Measurements from ENCODE around the gene CCDC33.

Gene CCDC33

DNA sequence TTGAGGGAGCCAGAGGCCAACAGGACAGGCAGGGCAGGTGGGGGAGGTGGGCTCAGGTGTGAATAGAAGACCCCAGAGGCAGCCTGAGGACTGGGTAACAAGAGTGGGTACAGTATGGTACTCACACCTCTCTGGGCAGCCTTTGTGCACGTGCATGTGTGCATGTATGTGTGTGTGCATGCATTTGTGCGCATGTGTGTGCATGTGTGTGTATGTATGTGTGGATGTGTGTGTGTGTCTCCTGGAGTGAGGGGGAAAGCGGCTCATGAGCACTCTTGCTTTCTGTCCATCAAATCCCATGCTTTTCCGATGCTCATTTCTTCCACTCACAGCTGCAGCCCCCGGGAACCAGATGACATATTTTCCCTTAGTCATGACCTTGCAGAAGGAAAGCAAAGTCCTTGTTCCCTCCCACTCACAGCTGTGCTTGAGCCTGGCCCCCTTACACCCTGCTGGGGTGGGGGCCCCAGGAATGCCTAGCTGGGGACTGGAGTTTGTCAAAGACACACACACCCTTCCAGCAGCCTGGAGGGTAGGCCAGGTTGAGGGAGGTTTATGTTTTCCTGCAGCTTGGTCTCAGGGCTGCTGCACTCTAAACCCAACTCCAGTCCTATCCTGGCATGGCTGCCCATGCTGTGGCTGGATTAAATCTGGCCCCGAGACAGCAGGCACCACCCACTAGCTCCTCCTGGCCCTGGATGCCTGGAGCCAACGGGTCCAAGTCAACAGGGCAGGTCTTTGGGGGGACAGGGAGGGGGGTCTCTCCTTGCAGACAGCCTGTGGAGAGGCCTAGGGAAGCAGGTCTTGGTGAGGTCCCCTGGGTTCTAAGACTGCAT, 22.5 kb downstream of the CCDC33 start:
- DNase-seq (ENCODE audit: low read depth, low spot score), result no peak

DNA sequence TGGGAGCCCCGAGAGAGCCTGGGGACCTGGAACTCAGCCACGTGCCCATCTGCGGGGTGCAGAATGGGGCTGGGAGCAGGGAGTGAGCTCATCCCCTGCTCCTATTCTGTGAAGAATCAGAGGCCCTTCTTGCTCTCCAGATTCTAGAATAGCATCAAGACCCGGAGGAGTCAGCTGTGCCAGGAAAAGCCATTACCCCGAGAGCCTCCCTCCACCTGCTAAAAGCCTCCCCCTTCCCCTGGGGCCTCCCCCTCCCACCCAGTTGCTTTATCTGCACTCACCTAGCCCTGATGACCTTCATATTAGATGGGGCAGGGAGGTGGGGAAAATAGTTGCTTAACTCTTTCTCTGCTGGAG, 23.1 kb downstream of the CCDC33 start:
- DNase-seq (ENCODE audit: low read depth, low spot score), result no peak

DNA sequence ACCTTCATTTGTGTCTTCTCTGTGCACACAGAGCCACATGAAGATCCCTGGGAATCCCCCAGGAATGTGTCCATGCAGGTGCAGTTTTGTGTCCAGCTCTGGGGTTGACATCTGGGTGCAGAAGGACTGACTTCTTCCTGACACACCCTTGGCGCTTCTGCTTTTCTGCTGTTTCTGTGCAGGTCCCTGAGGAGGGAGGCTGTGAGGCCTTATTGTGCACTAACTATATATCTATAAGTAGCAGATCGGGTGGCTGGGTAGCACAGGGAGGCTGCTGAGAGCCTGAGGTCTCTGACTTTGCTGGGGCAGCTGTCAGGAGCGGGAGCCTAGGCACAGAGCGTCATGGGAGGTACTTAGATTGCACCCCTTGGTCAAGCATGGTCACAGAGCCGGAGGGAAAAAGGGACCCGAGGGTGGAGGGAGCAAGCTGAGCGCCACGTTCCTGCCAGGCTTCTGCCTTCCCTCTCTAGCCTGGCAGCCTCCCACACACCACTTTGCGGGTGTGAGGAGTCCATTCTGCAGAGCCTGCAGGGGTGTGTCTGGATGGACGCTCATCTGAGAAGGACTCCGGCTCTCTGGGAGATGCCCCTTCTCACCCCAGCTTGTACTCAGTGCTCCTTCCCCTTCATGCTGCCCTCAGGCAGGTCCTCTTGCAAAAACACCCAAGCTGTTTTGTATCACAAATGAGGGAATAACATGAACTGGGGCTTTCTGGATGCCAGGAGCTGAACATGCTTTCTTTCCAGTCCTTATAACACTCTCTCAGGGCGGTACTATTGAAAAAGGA, 23.9 kb downstream of the CCDC33 start:
- DNase-seq (ENCODE audit: low read depth, low spot score), result no peak

DNA sequence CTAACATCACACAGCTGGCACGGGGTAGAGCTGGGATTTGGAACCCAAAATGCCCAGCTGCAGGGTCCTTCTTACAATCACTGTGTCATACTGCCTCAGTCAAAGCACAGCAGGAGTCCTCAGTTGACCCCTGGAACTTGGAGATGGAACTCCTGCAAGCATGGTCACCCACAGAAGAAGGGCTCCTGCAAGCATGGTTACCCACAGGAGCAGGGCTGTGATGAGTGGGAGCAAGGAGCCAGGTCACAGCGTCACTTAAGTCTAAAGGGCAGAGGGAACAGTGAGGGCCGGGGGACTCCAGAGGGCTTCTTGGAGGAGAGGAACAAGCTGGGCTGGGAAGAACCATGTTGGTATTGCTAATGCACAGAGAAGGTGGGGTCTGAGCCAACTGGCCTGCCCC, 24.9 kb downstream of the CCDC33 start:
- no peak for DNase-seq (ENCODE audit: low read depth, low spot score)

DNA sequence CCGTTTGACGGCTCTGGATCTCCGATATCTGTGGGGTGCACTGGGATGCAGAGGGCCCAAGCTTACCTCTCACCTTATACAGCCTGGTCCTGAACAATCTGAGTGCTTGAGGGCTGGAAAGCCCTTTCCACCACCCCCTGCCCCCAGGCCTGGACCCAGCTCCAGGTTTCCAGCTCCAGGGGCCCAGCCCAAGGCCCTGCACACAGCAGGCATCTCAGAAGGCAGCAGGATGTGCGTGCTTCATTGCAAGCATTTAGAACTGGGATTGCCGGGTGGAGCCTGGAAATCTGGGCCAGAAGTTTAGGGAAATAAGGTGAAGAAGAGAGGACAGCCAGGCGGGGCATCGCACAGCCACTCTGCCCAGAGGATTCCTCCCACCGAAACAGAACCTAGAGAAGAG, 25.6 kb downstream of the CCDC33 start:
- no peak for DNase-seq (ENCODE audit: low read depth, low spot score)

DNA sequence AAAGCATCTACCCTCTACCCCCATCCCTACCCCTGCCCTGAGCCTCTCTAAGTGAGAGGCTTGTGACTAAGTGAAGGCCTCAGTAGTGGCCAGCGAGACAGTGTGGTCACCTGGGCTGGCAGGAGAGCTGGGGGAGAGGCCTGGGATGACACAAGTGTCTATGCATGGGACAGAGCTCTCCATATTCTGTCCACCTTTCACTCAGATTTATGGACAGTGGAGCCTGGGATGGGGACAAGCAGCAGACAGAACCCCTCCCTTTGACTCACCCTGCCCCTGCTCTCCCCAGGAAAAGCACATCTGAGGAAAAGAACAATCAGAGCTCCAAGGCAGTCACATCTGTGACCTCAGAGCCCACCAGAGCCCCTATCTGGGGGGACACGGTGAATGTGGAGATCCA, 26.0 kb downstream of the CCDC33 start:
- DNase-seq (ENCODE audit: low read depth, low spot score), result no peak

DNA sequence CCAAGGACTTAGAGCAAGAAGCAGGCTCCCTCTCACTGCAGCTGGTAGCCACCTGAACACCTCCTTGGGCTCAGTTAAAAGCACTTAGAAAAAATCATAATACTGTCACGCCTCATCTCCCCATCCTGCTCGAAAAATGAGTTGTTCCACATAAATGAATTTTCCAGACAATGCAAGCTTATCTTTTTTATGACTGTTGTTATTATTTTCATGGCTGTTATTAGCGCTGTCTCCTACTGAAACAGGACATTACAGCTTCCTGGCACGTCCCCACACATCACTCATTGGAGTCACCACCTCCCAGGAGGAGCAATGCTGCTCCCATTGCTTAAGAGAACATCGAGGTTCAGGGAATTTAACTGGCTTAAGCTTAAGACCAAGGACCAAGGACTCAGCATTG, 26.5 kb downstream of the CCDC33 start:
- DNase-seq (ENCODE audit: low read depth, low spot score), result no peak

DNA sequence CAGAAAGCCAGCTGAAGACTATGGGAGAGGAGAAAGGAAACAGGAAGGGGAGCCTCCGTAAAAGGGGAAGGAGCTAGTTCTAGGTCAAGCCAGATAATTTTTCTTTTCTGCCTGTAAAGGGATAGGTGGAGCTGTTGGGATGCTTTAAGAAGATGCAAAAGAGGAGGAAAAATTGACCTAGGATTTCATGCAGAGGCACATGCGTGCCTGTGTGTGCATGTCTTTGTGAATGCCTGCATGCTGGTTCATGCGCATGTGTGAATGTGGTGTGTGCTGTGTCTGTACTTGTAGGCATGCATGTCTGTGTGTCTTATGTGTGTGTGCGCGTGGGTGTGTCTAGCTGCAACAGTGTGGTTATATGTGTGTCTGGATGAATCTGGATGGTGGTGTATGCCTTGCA, 27.3 kb downstream of the CCDC33 start:
- DNase-seq (ENCODE audit: low read depth, low spot score), result no peak

DNA sequence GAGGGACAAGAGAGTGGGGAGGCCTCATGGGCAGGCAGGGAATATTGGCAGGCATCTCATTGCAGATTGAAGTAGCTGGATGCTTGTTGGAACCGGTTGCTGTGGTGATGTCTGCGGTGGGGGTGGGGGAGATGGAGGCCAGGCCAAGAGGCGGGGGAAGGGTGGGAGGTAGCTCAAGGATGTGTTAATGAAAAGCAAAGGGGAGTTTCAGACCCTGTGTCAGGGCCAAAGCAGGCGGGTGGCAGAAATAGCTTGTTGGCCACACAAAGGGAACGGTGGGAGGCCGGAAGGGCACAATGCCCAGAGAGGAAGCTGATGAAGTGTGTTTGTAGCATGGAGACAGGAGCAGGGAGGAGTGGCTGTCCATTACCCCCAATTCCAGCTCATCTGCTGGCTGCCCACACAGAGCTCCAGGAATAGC, 28.0 kb downstream of the CCDC33 start:
- DNase-seq (ENCODE audit: low read depth, low spot score), result no peak

DNA sequence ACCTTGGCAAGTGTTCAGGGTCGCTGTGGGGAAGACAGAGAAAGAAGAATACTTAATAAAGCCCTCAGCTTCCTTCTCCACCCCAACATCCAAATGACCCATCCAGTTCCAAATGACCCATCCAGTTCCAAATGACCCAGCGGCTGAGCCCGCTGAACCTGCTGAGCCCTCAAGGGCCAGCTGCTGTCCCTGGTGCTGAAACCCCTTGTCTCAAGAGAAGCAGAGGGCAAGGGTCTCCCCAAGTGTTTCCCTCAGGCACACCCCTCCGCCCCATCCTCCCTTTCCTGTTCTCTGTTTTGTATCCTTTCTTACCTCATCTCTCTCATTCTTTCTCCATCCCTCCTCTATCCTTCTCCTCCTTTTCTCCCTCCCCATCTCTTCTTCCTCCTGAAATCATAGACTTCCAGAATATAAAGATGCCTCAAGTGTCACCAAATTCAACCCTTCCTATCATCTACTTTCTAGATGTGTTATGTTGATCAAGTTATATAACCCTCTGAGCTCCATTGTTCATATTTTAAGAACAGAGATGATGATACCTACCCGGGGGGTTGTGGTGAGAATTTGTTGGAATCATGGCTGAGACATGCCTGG, 29.0 kb downstream of the CCDC33 start:
- DNase-seq (ENCODE audit: low read depth, low spot score), result peak; percentile 69

DNA sequence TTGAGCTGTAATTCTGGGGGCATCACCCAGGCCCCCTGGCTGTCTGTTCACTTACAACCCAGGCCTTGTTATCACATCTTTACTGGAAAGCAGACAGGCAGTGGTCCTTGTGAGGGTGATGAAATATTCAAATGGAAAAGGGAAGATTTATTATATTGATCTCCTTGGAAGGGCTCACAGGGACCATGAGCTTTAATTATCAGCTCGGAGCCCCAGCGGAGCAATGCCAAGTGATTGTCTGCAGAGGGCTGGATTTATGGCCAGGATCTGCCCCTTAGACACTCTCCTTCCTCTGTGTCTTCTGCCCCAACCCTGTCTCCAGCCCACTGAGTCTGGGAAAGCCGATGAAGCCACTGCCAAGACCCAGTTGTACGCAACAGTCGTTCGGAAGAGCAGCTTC, 31.9 kb downstream of the CCDC33 start:
- no peak for DNase-seq (ENCODE audit: low read depth, low spot score)

DNA sequence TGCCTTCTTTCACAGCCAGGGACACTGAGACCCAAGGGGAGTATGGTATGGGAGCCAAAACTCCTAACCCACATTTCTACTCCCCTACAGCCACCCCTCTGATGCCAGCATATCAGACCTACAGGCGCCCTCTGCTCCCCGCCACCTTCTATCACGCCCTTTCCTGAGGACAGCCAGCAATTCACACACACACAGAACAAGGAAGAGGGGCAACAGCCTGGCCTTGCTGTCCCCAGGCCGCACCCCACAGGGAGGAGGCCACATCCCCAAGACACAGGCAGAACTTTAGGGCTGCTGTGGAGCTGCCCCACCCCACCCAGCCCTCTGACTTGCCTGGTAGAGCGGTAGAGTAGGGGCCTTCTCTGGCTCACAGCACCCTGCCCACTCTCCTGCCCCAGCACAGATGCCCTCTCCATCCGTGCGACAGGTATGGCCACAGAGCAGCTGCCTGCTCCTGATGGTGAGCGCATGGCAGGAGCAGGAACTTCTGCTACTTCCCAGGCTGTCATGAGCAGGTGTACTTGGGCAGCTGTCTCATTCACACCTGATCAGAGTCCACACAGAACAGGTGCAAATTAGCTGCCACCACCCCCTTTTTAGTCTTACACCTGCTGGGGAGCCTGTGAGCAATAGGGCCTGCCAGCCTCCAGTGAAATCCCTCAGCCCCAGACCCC, 33.4 kb downstream of the CCDC33 start:
- no peak for DNase-seq (ENCODE audit: low read depth, low spot score)

DNA sequence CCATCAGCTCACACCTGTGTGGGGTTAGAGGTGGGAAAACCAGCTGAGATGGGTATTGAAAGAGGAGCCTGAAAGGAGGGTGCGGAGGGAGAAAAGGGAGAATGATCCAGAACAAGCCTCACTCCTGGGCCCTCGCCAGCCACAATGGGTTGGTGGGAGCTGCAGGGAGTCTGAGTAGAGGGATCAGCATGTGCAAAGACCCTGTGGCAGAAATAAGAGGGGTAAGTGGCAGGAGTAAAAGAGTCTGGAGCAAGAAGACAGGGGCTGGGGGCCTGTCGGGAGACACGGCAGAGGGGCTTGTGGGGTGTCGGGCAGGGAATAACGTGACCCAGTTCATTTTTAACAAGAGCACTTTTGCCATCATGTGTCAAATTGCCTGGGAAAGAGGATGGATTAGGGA, 34.0 kb downstream of the CCDC33 start:
- DNase-seq (ENCODE audit: low read depth, low spot score), result no peak

DNA sequence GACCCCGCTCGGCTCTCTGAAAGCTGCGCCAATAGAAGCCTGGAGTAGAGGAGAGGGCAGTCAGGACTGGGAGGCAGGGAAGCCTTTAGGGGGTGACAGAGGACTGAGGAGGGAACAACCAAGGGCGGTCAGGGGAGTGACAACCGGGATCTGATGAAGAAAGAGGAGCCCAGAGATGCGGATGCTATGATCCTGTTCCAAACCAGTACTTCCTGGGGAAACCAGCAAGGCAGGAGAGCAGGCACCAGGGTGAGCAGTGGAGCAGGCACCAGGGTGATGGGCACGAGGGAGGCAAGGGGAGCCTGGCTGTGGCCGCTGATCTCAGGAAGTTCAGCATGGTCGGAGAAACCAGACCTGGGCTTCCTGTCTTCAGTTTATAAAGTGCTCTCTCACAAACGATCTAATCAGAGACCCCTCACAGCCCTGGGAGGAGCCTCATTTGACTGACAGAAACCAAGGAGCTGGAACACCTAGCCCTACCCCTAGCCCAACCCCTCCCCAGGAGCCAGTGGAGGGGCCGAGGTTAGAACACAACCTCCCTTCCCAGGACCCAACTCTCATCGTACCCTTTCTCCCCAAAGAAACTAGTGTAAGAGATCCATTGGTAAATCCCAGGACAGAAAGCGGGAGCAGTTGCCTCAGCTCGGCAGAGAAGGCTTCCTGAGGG, 34.9 kb downstream of the CCDC33 start:
- no peak for DNase-seq (ENCODE audit: low read depth, low spot score)

DNA sequence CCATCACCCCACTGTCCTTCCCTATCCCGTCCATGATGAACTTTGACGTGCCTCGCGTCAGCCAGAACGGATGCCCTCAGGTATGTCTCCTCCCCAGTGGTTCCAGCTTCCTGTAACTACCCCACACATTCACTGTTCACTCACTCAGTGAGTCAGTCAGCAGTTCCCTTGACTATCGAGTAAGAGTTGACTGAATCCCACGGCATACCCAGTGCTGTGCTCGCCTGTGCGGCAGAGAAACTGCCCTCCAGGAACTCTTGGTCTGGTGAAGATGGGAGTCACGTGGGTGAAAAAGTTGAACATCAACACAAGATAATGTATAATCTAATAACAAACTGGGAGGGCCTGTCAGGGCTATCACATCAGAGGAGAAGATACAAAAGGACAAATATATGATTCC, 36.7 kb downstream of the CCDC33 start:
- DNase-seq (ENCODE audit: low read depth, low spot score), result no peak

DNA sequence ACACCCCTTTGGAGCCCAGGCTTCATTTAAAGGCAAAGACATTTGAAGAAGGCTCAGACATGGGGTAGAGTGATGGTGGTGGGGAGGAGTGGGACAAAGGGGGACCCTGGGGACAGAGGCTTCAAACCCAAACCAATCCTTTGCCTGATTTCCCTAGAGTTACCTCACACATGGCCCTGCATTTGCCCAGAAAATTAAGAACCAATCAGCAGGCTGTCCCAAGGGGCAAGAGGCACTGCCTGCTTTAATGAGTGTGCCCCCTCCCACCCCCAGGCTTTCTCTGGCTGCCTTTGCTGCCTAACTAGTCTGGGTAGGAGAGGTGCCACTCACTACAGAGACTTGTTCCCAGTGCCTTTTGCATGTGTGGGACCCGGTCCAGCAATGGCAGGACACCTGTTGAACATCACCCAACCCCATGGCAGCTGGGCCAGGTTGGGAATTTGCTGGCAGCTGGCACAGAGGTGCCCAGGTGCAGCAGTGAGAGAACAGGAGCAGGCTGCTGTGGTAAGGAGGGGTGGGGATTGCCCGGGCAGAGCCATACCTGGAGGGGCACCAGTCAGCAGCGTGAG, 38.4 kb downstream of the CCDC33 start:
- no peak for DNase-seq (ENCODE audit: low read depth, low spot score)

DNA sequence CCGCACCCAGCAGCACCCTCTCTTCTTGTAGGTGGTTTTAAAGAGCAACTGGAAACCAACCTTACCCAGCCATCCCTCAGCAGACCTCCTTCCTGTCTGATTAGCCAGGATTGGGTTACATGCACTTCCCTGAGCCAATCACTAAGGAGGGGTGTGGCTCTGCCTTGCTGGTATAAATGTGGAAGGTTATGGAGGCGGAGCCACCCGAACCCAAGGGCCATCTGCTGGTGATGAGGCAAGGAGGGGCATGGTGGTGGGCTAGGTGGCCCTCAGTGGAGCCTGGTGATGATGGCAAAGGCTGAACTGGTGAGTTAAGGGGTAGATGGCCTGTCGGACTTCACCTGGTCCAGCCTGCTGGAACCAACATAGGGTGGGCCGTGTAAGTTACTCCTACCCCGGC, 39.8 kb downstream of the CCDC33 start:
- no peak for DNase-seq (ENCODE audit: low read depth, low spot score)

DNA sequence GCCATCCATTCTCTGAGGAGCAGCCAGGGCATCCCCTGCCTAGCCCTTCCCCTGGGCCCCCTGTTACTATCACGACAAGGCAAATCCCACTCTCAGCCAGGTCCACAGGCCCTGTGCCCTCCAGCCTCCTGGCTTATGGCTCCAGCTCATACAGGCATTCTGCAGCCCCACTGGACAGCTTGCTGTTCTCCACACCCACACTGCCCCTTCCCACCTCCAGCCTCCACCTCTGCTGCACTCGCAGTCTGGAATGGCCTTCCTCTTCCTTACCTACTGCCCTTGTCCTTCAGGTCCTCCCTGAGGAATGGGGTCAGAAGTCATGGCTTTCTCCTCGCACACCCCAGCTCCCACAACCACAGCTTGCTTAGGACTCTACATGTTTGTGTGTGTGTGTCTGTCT, 40.4 kb downstream of the CCDC33 start:
- no peak for DNase-seq (ENCODE audit: low read depth, low spot score)

DNA sequence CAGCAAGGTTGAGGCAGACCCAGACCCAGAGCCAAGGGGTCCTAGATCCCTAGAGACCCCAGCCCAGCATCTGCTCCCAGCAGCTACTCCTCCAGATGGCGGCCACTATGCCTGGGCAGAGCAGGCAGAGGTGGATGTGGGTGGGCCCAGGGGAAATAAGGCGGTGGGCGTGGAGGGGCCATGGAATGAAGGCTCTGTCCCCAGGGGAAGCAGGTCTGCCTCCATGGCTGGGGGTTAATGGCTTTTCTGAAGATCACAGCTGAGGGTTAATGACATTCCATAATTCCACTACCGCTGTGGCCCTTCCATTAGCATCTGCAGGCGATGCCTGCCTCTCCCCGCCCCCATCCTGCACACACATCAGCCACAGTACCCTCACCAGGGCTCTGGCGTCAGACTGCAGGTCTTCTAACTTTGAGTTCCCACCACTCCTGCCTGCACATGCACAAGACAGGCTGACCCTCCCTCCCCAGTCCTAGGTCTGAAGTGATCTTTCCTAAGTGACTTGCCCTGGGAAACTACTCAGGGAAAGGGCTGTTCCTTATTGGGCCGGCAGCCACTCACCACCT, 41.2 kb downstream of the CCDC33 start:
- no peak for DNase-seq (ENCODE audit: low read depth, low spot score)

DNA sequence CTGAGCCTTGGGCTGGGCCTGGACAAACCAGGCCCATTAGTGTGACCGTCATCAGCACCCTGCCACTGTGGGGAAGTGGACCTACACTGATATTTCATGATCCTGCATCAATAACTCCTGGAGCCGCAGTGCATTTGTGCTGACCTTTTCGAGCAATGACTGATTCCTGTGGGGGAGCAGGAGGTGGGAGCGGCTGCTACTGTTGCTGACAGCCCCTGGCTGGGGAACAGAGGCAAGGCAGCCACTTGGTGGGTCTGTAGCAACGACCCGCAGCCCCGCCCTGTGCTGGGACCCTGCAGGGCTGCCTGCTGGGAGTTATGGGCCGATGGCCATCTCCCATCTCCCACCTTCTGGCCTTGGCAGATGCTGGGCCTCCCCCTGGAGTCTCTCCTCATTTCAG, 42.1 kb downstream of the CCDC33 start:
- DNase-seq (ENCODE audit: low read depth, low spot score), result no peak

All from astrocyte of the hippocampus (primary cell).